Prostate gland (tissue), 2 donors: ENCODE data around the gene SLCO6A1. TPM values are rescaled to one million over a fixed set of nuclear protein-coding genes. Genes with fewer than 3 reads are reported as not detected.
"Not testable (repeated sequence)": the region's sequence is repeated elsewhere in the genome, so short reads cannot be mapped to it uniquely, and the experiment has no call there.

Source experiments
- DNase-seq: peaks from one replicate; pipeline ENCODE4 v3.0.0-alpha.2; 2019; ENCODE audit warnings: low spot score
- H3K27ac ChIP-seq, 2 donors: fragments of 200-600 bp; sonication (generic); 2 replicates each; pipeline ENCODE4 v1.5.1; 2017 to 2019
- H3K27me3 ChIP-seq: fragments of 200-600 bp; sonication (generic); replicated peaks from 2 replicates; pipeline ENCODE4 v1.5.1; 2019; ENCODE audit not compliant: insufficient read depth
- H3K36me3 ChIP-seq, 2 donors: fragments of 200-600 bp; sonication (generic); 1 replicate in 1 of 2; 2 replicates in 1 of 2; pipeline versions ENCODE4 v1.5.1 to v1.8.1; 2017 to 2019
- H3K4me1 ChIP-seq: fragments of 200-600 bp; sonication (generic); replicated peaks from 2 replicates; pipeline ENCODE4 v1.5.1; 2019
- H3K4me3 ChIP-seq, 2 donors: fragments of 200-600 bp; sonication (generic); 2 replicates each; pipeline ENCODE4 v1.5.1; 2017 to 2019
- H3K9me3 ChIP-seq: fragments of 200-600 bp; sonication (generic); 2 replicates; pipeline ENCODE4 v1.5.1; 2017
- CTCF ChIP-seq, 4 experiments: fragments of 200-600 bp in 2 of 4; fragments of 450-650 bp in 2 of 4; sonication (generic) in 2 of 4; IDR thresholded peaks; 1 replicate in 3 of 4; 2 replicates in 1 of 4; pipeline ENCODE4 v1.5.1; 2016 to 2019; ENCODE audit warnings: antibody characterized with exemption in 4 of 4, mild to moderate bottlenecking in 2 of 4, moderate library complexity in 2 of 4
- POLR2A ChIP-seq: fragments of 450-650 bp; IDR thresholded peaks from one replicate; pipeline ENCODE4 v1.6.1; 2016; ENCODE audit warnings: antibody characterized with exemption, mild to moderate bottlenecking
- POLR2AphosphoS5 ChIP-seq: sonication (generic); formaldehyde crosslinking; IDR thresholded peaks from one replicate; pipeline ENCODE4 v1.6.1; 2017; ENCODE audit warnings: antibody characterized with exemption
- WGBS: methylation state at CpG from one replicate; pipeline ENCODE4 v1.1.5; 2018; 5-methylcytosine and 5-hydroxymethylcytosine counted together
- intact Hi-C: fragments of 100-400 bp; cut with DNase I; formaldehyde crosslinking; loops from one replicate; pipeline ENCODE4 v1.14.2; 2022
- total RNA-seq, 2 donors: library from RNA; depleted of rRNA; stranded (reverse); fragments of >200 nt; gene quantifications; one replicate each; pipeline ENCODE4 v1.1.0, GENCODE V29; 2016

Gene SLCO6A1
- total RNA-seq, 2 donors from 2014 or later: 1.7 TPM; not detected in 1

GRCh38 chr5:102527547-102527946, 28.7 kb upstream of the SLCO6A1 start:
- no peak overlapping the region for H3K4me3 ChIP-seq
- H3K36me3 ChIP-seq: no peaks in the 10 kb centered on the region

GRCh38 chr5:102523541-102524175, 24.9 kb upstream of the SLCO6A1 start:
- TF ChIP-seq CTCF (IDR thresholded peaks at IDR 0.05): no peak
- no peak for TF ChIP-seq POLR2A
- TF ChIP-seq POLR2AphosphoS5: no peak
- no peaks in the 10 kb centered on the region for H3K4me1 ChIP-seq
- 74% methylated on average over 3 of the region's 3 CpGs for WGBS
- H3K4me3 ChIP-seq: no peak overlapping the region
- H3K27me3 ChIP-seq: no peaks in the 10 kb centered on the region
- no peak for DNase-seq
- intact Hi-C loops: no loop called here
- no peak overlapping the region for H3K27ac ChIP-seq
- H3K9me3 ChIP-seq: no peaks in the 10 kb centered on the region
- no peaks in the 10 kb centered on the region for H3K36me3 ChIP-seq

More at GRCh38 chr5:102527547-102527946, 28.7 kb upstream of the SLCO6A1 start:
- H3K4me1 ChIP-seq: no peaks in the 10 kb centered on the region
- intact Hi-C loops: no loop called here
- no peak overlapping the region for H3K27ac ChIP-seq
- H3K27me3 ChIP-seq: no peaks in the 10 kb centered on the region
- DNase-seq: no peak
- TF ChIP-seq CTCF (IDR thresholded peaks at IDR 0.05) (no peak), POLR2AphosphoS5 (no peak), POLR2A (no peak)
- WGBS: 59% methylated on average over 1 of the region's 1 CpG
- H3K9me3 ChIP-seq: no peaks in the 10 kb centered on the region

GRCh38 chr5:102511666-102512065, 12.9 kb upstream of the SLCO6A1 start:
- DNase-seq: no peak

GRCh38 chr5:102491261-102491914, 7.4 kb downstream of the SLCO6A1 start:
- H3K9me3 ChIP-seq, H3K36me3 ChIP-seq, H3K27me3 ChIP-seq, DNase-seq, H3K4me3 ChIP-seq, H3K27ac ChIP-seq, intact Hi-C loops, H3K4me1 ChIP-seq: not testable (repeated sequence)
- WGBS: 98% methylated on average over 35 of the region's 35 CpGs

More at GRCh38 chr5:102511666-102512065, 12.9 kb upstream of the SLCO6A1 start:
- H3K9me3 ChIP-seq: no peaks in the 10 kb centered on the region
- TF ChIP-seq CTCF (IDR thresholded peaks at IDR 0.05) (no peak), POLR2AphosphoS5 (no peak), POLR2A (no peak)
- H3K36me3 ChIP-seq: no peaks in the 10 kb centered on the region
- no peak overlapping the region for H3K27ac ChIP-seq
- WGBS: 39% methylated on average over 4 of the region's 4 CpGs
- no peaks in the 10 kb centered on the region for H3K4me1 ChIP-seq
- intact Hi-C loops: no loop called here
- H3K27me3 ChIP-seq: no peaks in the 10 kb centered on the region
- H3K4me3 ChIP-seq: no peak overlapping the region

GRCh38 chr5:102483736-102484135, 15.1 kb downstream of the SLCO6A1 start:
- 64% methylated on average over 2 of the region's 2 CpGs for WGBS
- Histone ChIP-seq H3K27me3 (no peaks in the 10 kb centered on the region), H3K9me3 (no peaks in the 10 kb centered on the region), H3K36me3 (no peaks in the 10 kb centered on the region), H3K4me1 (no peaks in the 10 kb centered on the region), H3K4me3 (no peak overlapping the region), H3K27ac (no peak overlapping the region)
- no peak for DNase-seq
- intact Hi-C loops: no loop called here
- no peak for TF ChIP-seq POLR2AphosphoS5
